Activated T-cell treated with anti-CD3 and anti-CD28 coated beads, Interleukin-2, amount 50 U/mL, for 24 hours (primary cell): Measurements from ENCODE around the gene RAB30.

Experiments used
- DNase-seq: peaks from one replicate; pipeline ENCODE4 v3.0.0-alpha.2; 2020
- H3K27ac Mint-ChIP-seq: 2 replicates; pipeline ENCODE4 v1.8.0; 2020; ENCODE audit warnings: mild to moderate bottlenecking, mixed read lengths
- H3K27me3 Mint-ChIP-seq: 2 replicates; pipeline ENCODE4 v1.8.0; 2020; ENCODE audit warnings: mixed read lengths
- H3K36me3 Mint-ChIP-seq: 2 replicates; pipeline ENCODE4 v1.8.0; 2020; ENCODE audit warnings: low read depth, mixed read lengths
- H3K4me1 Mint-ChIP-seq: 2 replicates; pipeline ENCODE4 v1.8.0; 2020; ENCODE audit warnings: low read depth, mixed read lengths
- H3K4me3 Mint-ChIP-seq: 2 replicates; pipeline ENCODE4 v1.8.0; 2020; ENCODE audit warnings: mild to moderate bottlenecking, moderate library complexity, mixed read lengths
- H3K9me3 Mint-ChIP-seq: 2 replicates; pipeline ENCODE4 v1.8.0; 2020; ENCODE audit warnings: mixed read lengths

Gene RAB30

GRCh38 chr11:82927264-82927880, 144.3 kb downstream of the RAB30 start:
- H3K4me1 Mint-ChIP-seq, result peaks cover 29% of the 10 kb centered on the region
- no peak overlapping the region for H3K4me3 Mint-ChIP-seq
- peaks cover 73% of the 10 kb centered on the region for H3K36me3 Mint-ChIP-seq

GRCh38 chr11:82924522-82925224, 147.0 kb downstream of the RAB30 start:
- DNase-seq, result no peak
- no peak overlapping the region for H3K27ac Mint-ChIP-seq
- H3K4me3 Mint-ChIP-seq, result no peak overlapping the region
- H3K9me3 Mint-ChIP-seq, result peaks cover 3% of the 10 kb centered on the region
- no peaks in the 10 kb centered on the region for H3K27me3 Mint-ChIP-seq
- H3K36me3 Mint-ChIP-seq, result peaks cover 78% of the 10 kb centered on the region
- H3K4me1 Mint-ChIP-seq, result peaks cover 39% of the 10 kb centered on the region

More at GRCh38 chr11:82927264-82927880, 144.3 kb downstream of the RAB30 start:
- Mint-ChIP-seq H3K27ac (no peak overlapping the region), H3K9me3 (no peaks in the 10 kb centered on the region), H3K27me3 (no peaks in the 10 kb centered on the region)
- DNase-seq, result no peak
